CD8-positive, alpha-beta memory T cell (primary cell): ENCODE results near the gene TBX15. TPM values are rescaled to one million over a fixed set of nuclear protein-coding genes. Genes with fewer than 3 reads are reported as not detected.

ENCODE experiments used
- CTCF ChIA-PET: fragments of 350-600 bp; sonication (Branson Sonifier 250); formaldehyde crosslinking; loops from one replicate; lab custom pipeline; 2021; ENCODE audit warnings: antibody characterized with exemption; lab: Charles Lee
- POLR2A ChIA-PET: fragments of 350-600 bp; sonication (Branson Sonifier 250); formaldehyde crosslinking; loops from one replicate; lab custom pipeline; 2021; ENCODE audit warnings: antibody characterized with exemption; lab: Charles Lee
- DNase-seq, 5 donors: peaks; one replicate each; pipeline versions ENCODE4 v3.0.0 to v3.0.0-alpha.2; 2020 to 2022; ENCODE audit warnings: mixed read lengths in 1 of 5
- H3K27ac ChIP-seq: one replicate; pipeline ENCODE4 v1.7.0; 2013; ENCODE audit warnings: low read depth, mild to moderate bottlenecking, low read length, moderate library complexity
- H3K27me3 ChIP-seq: 2 replicates; pipeline ENCODE4 v1.7.0; 2013; ENCODE audit warnings: low read length, mild to moderate bottlenecking; ENCODE audit not compliant: insufficient read depth, poor library complexity, severe bottlenecking
- H3K36me3 ChIP-seq: 2 replicates; pipeline ENCODE4 v1.7.0; 2013; ENCODE audit warnings: mild to moderate bottlenecking, low read length, moderate library complexity; ENCODE audit not compliant: insufficient read depth
- H3K4me1 ChIP-seq: 2 replicates; pipeline ENCODE4 v1.7.0; 2013; ENCODE audit warnings: mild to moderate bottlenecking, low read length, moderate library complexity; ENCODE audit not compliant: insufficient read depth
- H3K4me3 ChIP-seq: 2 replicates; pipeline ENCODE4 v1.7.0; 2013; ENCODE audit warnings: mild to moderate bottlenecking, low read length
- H3K9me3 ChIP-seq: 2 replicates; pipeline ENCODE4 v1.7.0; 2013; ENCODE audit warnings: mild to moderate bottlenecking, low read length
- H3K27ac Mint-ChIP-seq, 8 donors: one replicate each; pipeline ENCODE4 v1.8.0; 2020 to 2021; ENCODE audit warnings: mixed read lengths in 8 of 8, mild to moderate bottlenecking in 6 of 8, inconsistent platforms in 3 of 8, moderate library complexity in 3 of 8
- H3K27me3 Mint-ChIP-seq, 2 donors: one replicate each; pipeline ENCODE4 v1.8.0; 2020 to 2021; ENCODE audit warnings: mixed read lengths in 2 of 2, mild to moderate bottlenecking in 1 of 2, moderate library complexity in 1 of 2
- H3K36me3 Mint-ChIP-seq, 3 donors: one replicate each; pipeline ENCODE4 v1.8.0; 2020 to 2021; ENCODE audit warnings: mixed read lengths in 3 of 3, inconsistent platforms in 1 of 3, mild to moderate bottlenecking in 1 of 3
- H3K4me1 Mint-ChIP-seq, 3 donors: one replicate each; pipeline ENCODE4 v1.8.0; 2020 to 2021; ENCODE audit warnings: mixed read lengths in 3 of 3, inconsistent platforms in 1 of 3, mild to moderate bottlenecking in 1 of 3
- H3K4me3 Mint-ChIP-seq, 7 donors: one replicate each; pipeline ENCODE4 v1.8.0; 2020 to 2021; ENCODE audit warnings: mixed read lengths in 7 of 7, mild to moderate bottlenecking in 6 of 7, moderate library complexity in 4 of 7, inconsistent platforms in 2 of 7
- H3K9me3 Mint-ChIP-seq, 5 donors: one replicate each; pipeline ENCODE4 v1.8.0; 2020 to 2022; ENCODE audit warnings: mixed read lengths in 5 of 5, mild to moderate bottlenecking in 3 of 5, moderate library complexity in 2 of 5, inconsistent platforms in 1 of 5
- polyA plus RNA-seq: library from polyadenylated mRNA; unstranded; fragments of 300-500 nt; fragmentation: Illumina TruSeq; gene quantifications from one replicate; pipeline ENCODE4 v1.2.3, GENCODE V29; 2021
- total RNA-seq, 2 experiments: library from RNA; stranded (reverse); gene quantifications; one replicate each; pipeline ENCODE4 v1.2.3, GENCODE V29; 2021

Gene TBX15
- total and polyA plus RNA-seq, 3 experiments from 2014 or later, result not detected

GRCh38 chr1:118927427-118928187 is 60.5 kb downstream of the TBX15 start:
- ChIA-PET POLR2A (no interaction called here), CTCF (no interaction called here)
- H3K4me1 Mint-ChIP-seq, result no peaks in the 10 kb centered on the region
- no peaks in the 10 kb centered on the region for H3K4me1 ChIP-seq
- no peaks in the 10 kb centered on the region for H3K9me3 ChIP-seq
- H3K36me3 ChIP-seq, result no peaks in the 10 kb centered on the region
- no peak overlapping the region for H3K4me3 ChIP-seq
- H3K36me3 Mint-ChIP-seq, result no peaks in the 10 kb centered on the region
- peaks cover 0 to 8% of the 10 kb centered on the region in 2 donors for H3K27me3 Mint-ChIP-seq
- H3K27ac ChIP-seq, result no peak overlapping the region
- peak overlapping the region in 1 of 7 donors; percentile 19 for H3K4me3 Mint-ChIP-seq
- no peak overlapping the region for H3K27ac Mint-ChIP-seq
- H3K27me3 ChIP-seq, result no peaks in the 10 kb centered on the region
- H3K9me3 Mint-ChIP-seq, result peaks cover 0 to 5% (median 0%) of the 10 kb centered on the region in 5 donors
- no peak for DNase-seq

DNA sequence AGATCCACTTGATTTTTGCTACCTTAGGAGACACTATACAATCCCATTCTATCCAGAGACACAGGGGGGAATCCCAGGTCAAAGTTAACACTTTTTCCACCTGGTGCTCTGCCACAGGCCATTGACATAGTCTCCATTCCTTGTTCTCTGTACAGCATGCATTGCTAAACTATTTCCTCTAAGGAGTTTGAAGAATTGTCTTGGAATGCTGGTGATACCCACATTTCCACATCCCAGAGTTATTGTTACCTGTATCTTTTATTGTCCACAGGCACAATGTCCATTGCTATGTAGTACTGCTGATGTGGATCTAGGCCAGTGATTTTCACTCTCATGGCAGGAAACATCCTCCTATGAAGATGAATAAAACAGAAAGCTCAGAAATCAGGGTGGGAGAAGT is 61.9 kb downstream of the TBX15 start:
- no peak for DNase-seq
- H3K27me3 Mint-ChIP-seq, result peaks cover 0 to 4% of the 10 kb centered on the region in 2 donors
- ChIA-PET POLR2A (no interaction called here), CTCF (no interaction called here)
- H3K36me3 Mint-ChIP-seq, result no peaks in the 10 kb centered on the region
- no peak overlapping the region for H3K4me3 Mint-ChIP-seq
- H3K4me1 ChIP-seq, result no peaks in the 10 kb centered on the region
- H3K9me3 Mint-ChIP-seq, result peaks cover 0 to 3% (median 0%) of the 10 kb centered on the region in 5 donors
- H3K4me3 ChIP-seq, result no peak overlapping the region
- H3K27me3 ChIP-seq, result no peaks in the 10 kb centered on the region
- no peaks in the 10 kb centered on the region for H3K4me1 Mint-ChIP-seq
- no peaks in the 10 kb centered on the region for H3K36me3 ChIP-seq
- no peaks in the 10 kb centered on the region for H3K9me3 ChIP-seq
- no peak overlapping the region for H3K27ac ChIP-seq
- no peak overlapping the region for H3K27ac Mint-ChIP-seq

DNA sequence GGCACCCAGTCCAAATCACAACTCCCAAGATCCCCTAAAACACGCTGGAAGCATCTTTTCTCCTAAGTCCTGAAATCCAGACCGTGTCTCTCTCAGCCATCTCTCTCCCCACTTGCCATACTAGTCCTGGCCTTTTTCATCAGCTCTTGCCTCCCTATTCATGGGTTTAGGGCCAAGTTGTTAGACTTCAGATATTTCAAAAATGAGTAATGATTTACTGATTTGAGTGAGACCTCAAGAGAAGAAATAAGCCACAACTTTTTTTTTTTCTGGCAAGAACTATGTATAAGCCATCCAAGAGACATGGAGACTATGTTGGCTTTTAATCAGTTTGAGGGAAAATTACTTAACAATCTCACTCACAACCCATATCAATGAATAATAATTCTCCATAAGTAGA is 62.5 kb downstream of the TBX15 start:
- no peak for DNase-seq

GRCh38 chr1:118923319-118923718 is 64.8 kb downstream of the TBX15 start:
- H3K27me3 ChIP-seq, result no peaks in the 10 kb centered on the region
- no peaks in the 10 kb centered on the region for H3K36me3 Mint-ChIP-seq
- H3K9me3 Mint-ChIP-seq, result peaks cover 0 to 5% (median 2%) of the 10 kb centered on the region in 5 donors
- H3K4me1 Mint-ChIP-seq, result no peaks in the 10 kb centered on the region
- H3K36me3 ChIP-seq, result no peaks in the 10 kb centered on the region
- H3K27me3 Mint-ChIP-seq, result peaks cover 4 to 5% of the 10 kb centered on the region in 2 donors
- H3K4me3 ChIP-seq, result no peak overlapping the region
- POLR2A ChIA-PET, result no interaction called here
- H3K4me3 Mint-ChIP-seq, result no peak overlapping the region
- no peaks in the 10 kb centered on the region for H3K9me3 ChIP-seq
- no peak for DNase-seq
- CTCF ChIA-PET, result no interaction called here
- no peak overlapping the region for H3K27ac ChIP-seq
- no peaks in the 10 kb centered on the region for H3K4me1 ChIP-seq
- H3K27ac Mint-ChIP-seq, result no peak overlapping the region

More for the DNA sequence above, 62.5 kb downstream of the TBX15 start:
- Mint-ChIP-seq H3K27me3 (peaks cover 0 to 4% of the 10 kb centered on the region in 2 donors), H3K4me1 (no peaks in the 10 kb centered on the region), H3K27ac (no peak overlapping the region), H3K9me3 (peaks cover 0 to 3% (median 0%) of the 10 kb centered on the region in 5 donors), H3K36me3 (no peaks in the 10 kb centered on the region), H3K4me3 (no peak overlapping the region)
- Histone ChIP-seq H3K27me3 (no peaks in the 10 kb centered on the region), H3K4me1 (no peaks in the 10 kb centered on the region), H3K27ac (no peak overlapping the region), H3K9me3 (no peaks in the 10 kb centered on the region), H3K36me3 (no peaks in the 10 kb centered on the region), H3K4me3 (no peak overlapping the region)
- ChIA-PET POLR2A (no interaction called here), CTCF (no interaction called here)

DNA sequence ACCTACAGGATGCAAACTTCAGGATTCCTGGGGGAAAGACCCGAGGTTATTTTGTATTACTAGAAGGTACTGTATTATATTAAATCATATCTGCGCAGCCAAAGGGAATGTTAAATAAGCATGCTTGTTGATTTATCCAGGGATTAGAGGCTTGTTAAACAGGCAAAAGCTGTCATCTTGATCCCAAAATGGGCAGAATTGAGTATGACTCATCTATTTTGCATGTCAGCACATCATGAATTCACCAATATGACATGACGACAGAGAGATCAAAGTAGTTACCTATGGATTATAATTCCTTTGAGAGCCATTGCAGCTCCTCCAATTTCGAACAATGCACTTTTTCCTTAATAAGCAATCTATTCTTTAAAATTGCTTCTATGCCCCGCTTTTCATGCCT is 66.1 kb downstream of the TBX15 start:
- Mint-ChIP-seq H3K27me3 (peaks cover 5 to 6% of the 10 kb centered on the region in 2 donors), H3K4me1 (no peaks in the 10 kb centered on the region), H3K9me3 (peaks cover 0 to 5% (median 2%) of the 10 kb centered on the region in 5 donors), H3K27ac (no peak overlapping the region), H3K4me3 (no peak overlapping the region), H3K36me3 (no peaks in the 10 kb centered on the region)
- ChIA-PET POLR2A (no interaction called here), CTCF (no interaction called here)
- DNase-seq, result no peak
- H3K9me3 ChIP-seq, result no peaks in the 10 kb centered on the region
- H3K27me3 ChIP-seq, result no peaks in the 10 kb centered on the region
- H3K4me3 ChIP-seq, result no peak overlapping the region
- no peaks in the 10 kb centered on the region for H3K4me1 ChIP-seq
- H3K27ac ChIP-seq, result no peak overlapping the region
- no peaks in the 10 kb centered on the region for H3K36me3 ChIP-seq

- Histone ChIP-seq H3K4me3 (no peak overlapping the region), H3K36me3 (no peaks in the 10 kb centered on the region), H3K27me3 (no peaks in the 10 kb centered on the region), H3K4me1 (no peaks in the 10 kb centered on the region), H3K27ac (no peak overlapping the region), H3K9me3 (no peaks in the 10 kb centered on the region)
- H3K4me1 Mint-ChIP-seq, result no peaks in the 10 kb centered on the region
- CTCF ChIA-PET, result no interaction called here
- no peak overlapping the region for H3K27ac Mint-ChIP-seq
- peaks cover 5 to 6% of the 10 kb centered on the region in 2 donors for H3K27me3 Mint-ChIP-seq
- no peak overlapping the region for H3K4me3 Mint-ChIP-seq
- POLR2A ChIA-PET, result no interaction called here
- DNase-seq, result no peak
- H3K9me3 Mint-ChIP-seq, result peaks cover 0 to 7% (median 2%) of the 10 kb centered on the region in 5 donors
- no peaks in the 10 kb centered on the region for H3K36me3 Mint-ChIP-seq
Measured at GRCh38 chr1:118920124-118920717, 67.9 kb downstream of the TBX15 start.

DNA sequence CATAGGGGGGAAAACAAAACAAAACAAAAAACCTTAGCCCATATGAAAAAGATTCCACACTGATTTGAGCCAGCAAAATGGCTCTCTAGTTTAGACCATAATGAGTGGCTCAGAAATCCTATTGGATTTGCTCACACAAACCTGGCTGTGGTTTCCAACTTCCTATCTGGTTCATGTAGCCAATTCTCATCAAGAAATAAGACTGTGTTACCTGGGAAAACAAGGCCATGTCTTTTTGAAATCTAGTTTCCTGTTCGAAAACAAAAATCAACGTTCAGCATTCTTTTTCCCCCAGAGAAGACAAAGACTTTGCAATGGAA is 69.2 kb downstream of the TBX15 start:
- Mint-ChIP-seq H3K9me3 (peaks cover 0 to 5% (median 2%) of the 10 kb centered on the region in 5 donors), H3K4me3 (no peak overlapping the region), H3K27ac (no peak overlapping the region), H3K4me1 (no peaks in the 10 kb centered on the region), H3K27me3 (peaks cover 4 to 5% of the 10 kb centered on the region in 2 donors), H3K36me3 (no peaks in the 10 kb centered on the region)
- ChIA-PET CTCF (interaction anchor here (0.6 kb wide), 1 partner anchor 137 kb away, joined by 3 read pairs; no protein-coding TSS in a partner anchor), POLR2A (no interaction called here)
- Histone ChIP-seq H3K4me3 (no peak overlapping the region), H3K9me3 (no peaks in the 10 kb centered on the region), H3K4me1 (no peaks in the 10 kb centered on the region), H3K36me3 (no peaks in the 10 kb centered on the region), H3K27me3 (no peaks in the 10 kb centered on the region), H3K27ac (no peak overlapping the region)
- DNase-seq, result no peak

GRCh38 chr1:118918230-118918939 is 69.8 kb downstream of the TBX15 start:
- H3K4me1 Mint-ChIP-seq, result no peaks in the 10 kb centered on the region
- H3K9me3 Mint-ChIP-seq, result peaks cover 0 to 5% (median 2%) of the 10 kb centered on the region in 5 donors
- ChIA-PET CTCF (no interaction called here), POLR2A (no interaction called here)
- Histone ChIP-seq H3K27ac (no peak overlapping the region), H3K36me3 (no peaks in the 10 kb centered on the region), H3K9me3 (no peaks in the 10 kb centered on the region), H3K4me3 (no peak overlapping the region), H3K4me1 (no peaks in the 10 kb centered on the region), H3K27me3 (no peaks in the 10 kb centered on the region)
- H3K27ac Mint-ChIP-seq, result no peak overlapping the region
- peaks cover 3 to 5% of the 10 kb centered on the region in 2 donors for H3K27me3 Mint-ChIP-seq
- DNase-seq, result no peak
- H3K4me3 Mint-ChIP-seq, result no peak overlapping the region
- no peaks in the 10 kb centered on the region for H3K36me3 Mint-ChIP-seq
